HL-60/S4 treated with retinoic acid at 250 ng/mL for 4 days and 3 days (cell line): ENCODE results near the gene KIAA0232.

Experiments used
- in situ Hi-C: fragments of 300-500 bp; cut with MboI; formaldehyde crosslinking; loops from 2 replicates; pipeline ENCODE4 v1.7.0; 2022; ENCODE audit warnings: low sequenced_read_pairs

KIAA0232 gene

GRCh38 chr4:6929812-6930464 lies 147.4 kb downstream of the KIAA0232 start:
- in situ Hi-C loops, result loop anchor here (25.0 kb wide), 1 partner anchor 1282 kb away; no protein-coding TSS in a partner anchor

GRCh38 chr4:6932475-6932874 lies 149.9 kb downstream of the KIAA0232 start:
- in situ Hi-C loops, result loop anchor here (25.0 kb wide), 1 partner anchor 1280 kb away; no protein-coding TSS in a partner anchor

GRCh38 chr4:6932918-6933317 lies 150.4 kb downstream of the KIAA0232 start:
- in situ Hi-C loops, result loop anchor here (25.0 kb wide), 1 partner anchor 1279 kb away; no protein-coding TSS in a partner anchor
